GM20000 (cell line): ENCODE data around the gene MZB1.
"Not testable (repeated sequence)": the region's sequence is repeated elsewhere in the genome, so short reads cannot be mapped to it uniquely, and the experiment has no call there.

Source experiments
- DNase-seq: peaks from one replicate; pipeline ENCODE4 v3.0.0; 2012; ENCODE audit warnings: low spot score
- TF ChIP-seq, protein P1 (sequence below): IDR thresholded peaks from 2 replicates; pipeline ENCODE4 v1.5.1; 2012; ENCODE audit warnings: mild to moderate bottlenecking, control low read depth; ENCODE audit errors: extremely low read depth, missing control alignments

MZB1 gene

DNA sequence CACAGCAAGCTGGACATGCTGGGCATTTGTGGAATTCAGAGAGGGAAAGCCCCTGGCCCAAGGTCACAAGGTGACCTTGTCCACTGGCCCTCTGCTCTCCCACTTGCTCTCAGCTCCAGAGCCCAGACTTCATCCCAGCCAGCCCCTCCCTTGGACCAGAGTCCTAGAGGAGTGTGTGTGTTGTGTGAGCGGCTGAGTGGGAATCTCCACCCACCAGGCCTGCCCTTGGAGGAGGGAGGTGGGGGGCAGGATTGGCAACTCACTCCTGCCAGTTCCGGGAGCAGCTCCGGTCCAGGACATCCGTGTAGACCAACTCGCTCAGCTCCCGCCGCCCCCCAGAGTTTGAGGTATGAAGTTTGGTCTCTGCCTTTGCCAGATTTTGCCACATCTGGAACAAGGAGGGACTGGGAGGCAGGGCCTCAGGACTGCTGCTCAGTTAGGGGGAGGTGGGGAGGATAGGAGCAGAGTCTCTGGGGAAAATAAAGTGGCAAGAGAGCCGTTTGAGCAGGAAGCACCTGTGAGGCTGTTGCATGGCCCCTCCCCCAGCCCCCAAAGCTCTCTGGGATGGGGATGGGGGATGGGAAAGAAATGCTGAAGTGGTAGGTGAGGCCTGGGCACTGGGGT, 1.4 kb downstream of the MZB1 start:
- TF ChIP-seq, protein P1, sequence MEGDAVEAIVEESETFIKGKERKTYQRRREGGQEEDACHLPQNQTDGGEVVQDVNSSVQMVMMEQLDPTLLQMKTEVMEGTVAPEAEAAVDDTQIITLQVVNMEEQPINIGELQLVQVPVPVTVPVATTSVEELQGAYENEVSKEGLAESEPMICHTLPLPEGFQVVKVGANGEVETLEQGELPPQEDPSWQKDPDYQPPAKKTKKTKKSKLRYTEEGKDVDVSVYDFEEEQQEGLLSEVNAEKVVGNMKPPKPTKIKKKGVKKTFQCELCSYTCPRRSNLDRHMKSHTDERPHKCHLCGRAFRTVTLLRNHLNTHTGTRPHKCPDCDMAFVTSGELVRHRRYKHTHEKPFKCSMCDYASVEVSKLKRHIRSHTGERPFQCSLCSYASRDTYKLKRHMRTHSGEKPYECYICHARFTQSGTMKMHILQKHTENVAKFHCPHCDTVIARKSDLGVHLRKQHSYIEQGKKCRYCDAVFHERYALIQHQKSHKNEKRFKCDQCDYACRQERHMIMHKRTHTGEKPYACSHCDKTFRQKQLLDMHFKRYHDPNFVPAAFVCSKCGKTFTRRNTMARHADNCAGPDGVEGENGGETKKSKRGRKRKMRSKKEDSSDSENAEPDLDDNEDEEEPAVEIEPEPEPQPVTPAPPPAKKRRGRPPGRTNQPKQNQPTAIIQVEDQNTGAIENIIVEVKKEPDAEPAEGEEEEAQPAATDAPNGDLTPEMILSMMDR: no peak
- no peak for DNase-seq

DNA sequence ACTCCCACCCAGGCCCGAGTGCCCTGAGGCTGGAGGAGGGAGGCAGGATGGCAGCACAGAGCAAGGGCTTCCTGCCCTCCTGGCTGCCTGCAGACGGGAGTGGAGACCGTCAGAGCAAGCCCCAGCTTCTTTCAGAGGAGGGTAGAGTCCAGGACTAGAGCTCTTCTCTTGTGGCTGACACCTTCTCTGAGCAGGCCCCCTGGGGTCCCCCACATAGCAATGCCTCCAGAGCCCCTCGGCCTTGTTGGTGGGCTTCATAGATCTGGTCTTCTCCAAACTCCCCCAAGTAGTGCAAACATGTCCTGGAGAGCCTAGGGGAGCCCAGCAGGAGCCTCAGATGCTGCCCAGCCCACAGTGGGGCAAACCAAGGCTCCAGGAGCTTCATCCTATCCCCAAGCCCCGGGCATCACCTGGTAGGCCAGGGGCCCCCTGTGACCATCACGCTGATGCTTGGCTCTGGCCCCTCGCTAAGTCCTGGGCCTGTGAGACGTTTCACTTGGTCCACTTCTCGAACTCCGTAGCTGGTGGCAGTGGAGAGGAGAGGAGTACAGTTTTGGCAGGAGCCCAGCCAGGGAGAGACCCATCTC, 2.0 kb downstream of the MZB1 start:
- TF ChIP-seq, protein P1: no peak
- peak; percentile 19 for DNase-seq

DNA sequence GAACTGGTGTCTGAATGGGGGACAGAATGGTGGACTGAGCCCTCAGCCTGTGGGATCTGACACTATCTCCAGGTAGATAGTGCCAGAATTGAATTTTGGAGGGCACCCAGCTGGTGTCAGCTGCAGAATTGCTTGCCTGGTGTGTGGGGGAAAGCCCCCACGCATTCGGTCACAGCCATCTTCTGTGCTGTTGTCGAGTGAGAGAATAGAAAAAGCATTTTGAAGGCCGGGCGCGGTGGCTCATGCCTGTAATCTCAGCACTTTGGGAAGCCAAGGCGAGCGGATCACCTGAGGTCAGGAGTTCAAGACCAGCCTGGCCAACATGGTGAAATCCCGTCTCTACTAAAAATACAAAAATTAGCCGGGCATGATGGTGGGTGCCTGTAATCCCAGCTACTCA, 2.8 kb downstream of the MZB1 start:
- DNase-seq: not testable (repeated sequence)

DNA sequence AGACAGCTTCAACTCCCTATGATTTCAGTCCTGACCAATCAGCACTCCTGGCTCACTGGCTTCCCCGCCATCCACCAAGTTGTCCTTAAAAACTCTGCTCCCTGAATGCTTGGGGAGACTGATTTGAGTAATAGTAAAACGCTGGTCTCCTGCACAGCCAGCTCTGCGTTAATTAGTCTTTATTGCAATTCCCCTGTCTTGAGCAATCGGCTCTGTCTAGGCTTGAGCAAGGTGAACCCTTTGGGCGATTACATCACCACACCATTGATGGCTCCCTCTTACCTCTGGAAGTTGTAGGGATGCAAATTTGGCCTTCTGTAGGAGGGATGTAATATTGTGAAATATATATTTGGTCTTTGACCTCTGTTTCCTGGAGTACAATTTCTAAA, 3.7 kb downstream of the MZB1 start:
- no peak for DNase-seq
- TF ChIP-seq, protein P1: no peak

DNA sequence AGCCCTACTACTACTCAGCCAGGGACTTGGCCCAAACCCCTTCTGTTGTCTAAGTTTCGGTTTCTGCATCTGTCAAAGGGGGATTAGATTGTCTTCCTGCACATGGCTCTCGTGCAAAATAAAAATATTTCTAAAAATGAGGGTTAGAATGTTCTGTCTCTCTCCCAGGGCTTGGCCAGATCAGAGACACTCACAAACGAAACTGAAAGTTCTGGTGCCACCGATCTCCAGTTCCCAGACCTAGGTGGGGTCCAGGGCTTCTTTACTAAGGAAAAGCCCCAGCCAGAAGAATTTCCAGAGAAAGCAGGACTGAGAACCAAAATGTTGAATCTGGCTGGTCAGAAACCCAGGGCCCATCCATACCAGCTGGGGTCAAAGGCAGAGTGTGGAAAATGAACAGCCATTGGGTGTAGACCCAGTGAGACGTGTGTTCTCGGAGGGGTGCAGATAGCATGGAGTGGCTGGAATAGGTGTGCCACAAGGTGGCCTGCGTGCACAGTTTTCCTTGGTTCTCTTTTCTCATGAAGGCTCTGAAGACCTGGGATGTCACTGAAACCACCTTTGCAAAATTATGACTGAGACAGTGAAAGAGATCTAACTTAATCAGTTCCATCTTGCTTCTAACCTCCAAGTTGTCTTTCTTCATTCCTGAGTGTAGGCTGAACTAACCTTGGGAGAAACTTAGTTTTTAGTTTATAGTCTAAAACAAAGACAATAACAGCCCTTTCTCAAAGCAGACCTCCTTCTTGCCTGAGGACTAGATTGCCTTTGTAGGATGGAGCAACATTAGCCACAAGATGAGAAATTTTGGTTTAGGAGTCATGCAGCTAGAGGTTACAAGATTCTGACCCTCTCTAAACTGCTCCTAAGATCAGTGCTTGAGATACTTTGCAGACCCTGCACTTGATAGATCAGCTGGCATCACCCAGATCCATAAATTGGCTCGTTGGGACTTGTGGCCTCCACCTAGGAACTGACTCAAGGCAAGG, 4.4 kb downstream of the MZB1 start:
- TF ChIP-seq, protein P1: peak; percentile 16
- peak; percentile 57 for DNase-seq

DNA sequence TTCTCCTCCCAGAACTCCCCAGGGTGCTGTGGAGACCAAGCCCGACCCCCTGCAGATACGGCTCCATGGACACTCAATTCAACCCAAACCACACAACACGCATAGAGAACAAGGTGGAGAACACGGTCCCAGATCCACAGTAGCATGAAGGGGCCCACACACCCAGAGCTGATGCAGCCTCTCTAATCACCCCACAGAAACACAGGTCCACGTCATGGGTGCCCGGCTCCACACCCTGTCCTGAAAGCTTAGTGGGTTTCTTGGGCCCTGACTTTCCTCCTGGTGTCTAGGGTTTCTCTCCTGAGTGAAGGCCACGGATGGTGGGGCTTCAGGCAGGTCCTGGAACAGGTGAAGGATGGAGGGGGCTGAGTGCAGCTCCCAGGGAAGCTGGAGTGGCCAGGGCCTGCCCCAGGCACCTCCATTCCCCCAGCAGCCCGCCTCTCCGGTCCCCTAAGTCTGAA, 5.1 kb downstream of the MZB1 start:
- DNase-seq: peak; percentile 15

DNA sequence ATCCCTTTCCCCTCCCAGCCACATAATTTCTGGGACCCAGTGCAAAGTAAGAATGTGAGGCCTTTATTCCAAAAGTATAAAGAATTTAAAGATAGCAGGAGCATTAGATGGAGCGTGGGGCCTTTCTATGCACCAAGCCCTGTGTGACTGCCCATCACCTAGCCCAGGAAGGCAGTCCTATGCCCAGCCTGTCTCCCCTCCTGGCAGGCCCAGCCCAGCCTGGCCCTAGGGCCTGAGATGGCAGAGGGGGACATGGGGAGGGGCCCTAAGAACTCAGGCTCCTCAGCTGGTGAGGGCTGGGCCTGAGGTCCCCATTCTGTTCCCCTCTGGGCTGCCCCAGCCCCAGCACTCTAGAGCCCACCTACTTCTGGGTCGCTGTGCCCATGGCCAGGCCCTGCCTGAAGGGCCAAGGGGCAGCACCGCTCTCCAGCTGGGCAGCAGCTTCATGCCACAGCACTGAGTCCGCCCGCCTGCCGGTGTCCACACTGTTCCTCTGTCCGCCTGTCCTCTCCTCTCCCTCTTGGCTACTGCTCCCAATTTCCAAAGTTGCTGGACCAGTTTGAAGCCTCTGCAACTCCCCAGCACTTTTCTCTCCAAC, 5.6 kb downstream of the MZB1 start:
- DNase-seq: no peak
- TF ChIP-seq, protein P1: no peak

More for the DNA sequence above, 5.1 kb downstream of the MZB1 start:
- TF ChIP-seq, protein P1: no peak
